ENCODE results near the gene SP9.
A peak's percentile ranks its signal among the peaks of the same experiment; 100 is the strongest.

Gene SP9

GRCh38 chr2:174312581-174313234, 22.0 kb upstream of the SP9 start:
- TF ChIP-seq ZBTB7A (IDR thresholded peaks at IDR 0.05; ENCODE audit: low read depth) = no peak
- no peak for TF ChIP-seq RAD21 (IDR thresholded peaks at IDR 0.05; ENCODE audit: low read depth)
- peak; percentile 59; the same call in 1 of the 2 replicates for TF ChIP-seq NFIC (IDR thresholded peaks at IDR 0.05)
- no peak for TF ChIP-seq YY1 (IDR thresholded peaks at IDR 0.05; ENCODE audit: low read depth)

- TF ChIP-seq ZBTB7A (IDR thresholded peaks at IDR 0.05; ENCODE audit: low read depth) (no peak), CREB1 (IDR thresholded peaks at IDR 0.05; ENCODE audit: low read depth) (no peak), YY1 (IDR thresholded peaks at IDR 0.05; ENCODE audit: low read depth) (no peak), NFIC (IDR thresholded peaks at IDR 0.05) (no peak), TEAD4 (IDR thresholded peaks at IDR 0.05) (no peak), TCF12 (IDR thresholded peaks at IDR 0.05; ENCODE audit: low read depth) (no peak), RAD21 (IDR thresholded peaks at IDR 0.05; ENCODE audit: low read depth) (no peak), EP300 (IDR thresholded peaks at IDR 0.05; ENCODE audit: borderline replicate concordance) (no peak), FOXM1 (IDR thresholded peaks at IDR 0.05; ENCODE audit: borderline replicate concordance, low read depth) (no peak), TAF1 (IDR thresholded peaks at IDR 0.05; ENCODE audit: low read depth) (no peak), EGR1 (IDR thresholded peaks at IDR 0.05) (no peak), USF1 (IDR thresholded peaks at IDR 0.05) (no peak), CEBPB (IDR thresholded peaks at IDR 0.05) (no peak)
- TF ChIP-seq, protein P1, sequence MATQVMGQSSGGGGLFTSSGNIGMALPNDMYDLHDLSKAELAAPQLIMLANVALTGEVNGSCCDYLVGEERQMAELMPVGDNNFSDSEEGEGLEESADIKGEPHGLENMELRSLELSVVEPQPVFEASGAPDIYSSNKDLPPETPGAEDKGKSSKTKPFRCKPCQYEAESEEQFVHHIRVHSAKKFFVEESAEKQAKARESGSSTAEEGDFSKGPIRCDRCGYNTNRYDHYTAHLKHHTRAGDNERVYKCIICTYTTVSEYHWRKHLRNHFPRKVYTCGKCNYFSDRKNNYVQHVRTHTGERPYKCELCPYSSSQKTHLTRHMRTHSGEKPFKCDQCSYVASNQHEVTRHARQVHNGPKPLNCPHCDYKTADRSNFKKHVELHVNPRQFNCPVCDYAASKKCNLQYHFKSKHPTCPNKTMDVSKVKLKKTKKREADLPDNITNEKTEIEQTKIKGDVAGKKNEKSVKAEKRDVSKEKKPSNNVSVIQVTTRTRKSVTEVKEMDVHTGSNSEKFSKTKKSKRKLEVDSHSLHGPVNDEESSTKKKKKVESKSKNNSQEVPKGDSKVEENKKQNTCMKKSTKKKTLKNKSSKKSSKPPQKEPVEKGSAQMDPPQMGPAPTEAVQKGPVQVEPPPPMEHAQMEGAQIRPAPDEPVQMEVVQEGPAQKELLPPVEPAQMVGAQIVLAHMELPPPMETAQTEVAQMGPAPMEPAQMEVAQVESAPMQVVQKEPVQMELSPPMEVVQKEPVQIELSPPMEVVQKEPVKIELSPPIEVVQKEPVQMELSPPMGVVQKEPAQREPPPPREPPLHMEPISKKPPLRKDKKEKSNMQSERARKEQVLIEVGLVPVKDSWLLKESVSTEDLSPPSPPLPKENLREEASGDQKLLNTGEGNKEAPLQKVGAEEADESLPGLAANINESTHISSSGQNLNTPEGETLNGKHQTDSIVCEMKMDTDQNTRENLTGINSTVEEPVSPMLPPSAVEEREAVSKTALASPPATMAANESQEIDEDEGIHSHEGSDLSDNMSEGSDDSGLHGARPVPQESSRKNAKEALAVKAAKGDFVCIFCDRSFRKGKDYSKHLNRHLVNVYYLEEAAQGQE (IDR thresholded peaks at IDR 0.05; ENCODE audit: low read depth) = no peak
- TF ChIP-seq, protein P2, sequence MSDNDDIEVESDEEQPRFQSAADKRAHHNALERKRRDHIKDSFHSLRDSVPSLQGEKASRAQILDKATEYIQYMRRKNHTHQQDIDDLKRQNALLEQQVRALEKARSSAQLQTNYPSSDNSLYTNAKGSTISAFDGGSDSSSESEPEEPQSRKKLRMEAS (IDR thresholded peaks at IDR 0.05) = no peak
Measured at GRCh38 chr2:174322149-174322548, 12.6 kb upstream of the SP9 start.

DNA sequence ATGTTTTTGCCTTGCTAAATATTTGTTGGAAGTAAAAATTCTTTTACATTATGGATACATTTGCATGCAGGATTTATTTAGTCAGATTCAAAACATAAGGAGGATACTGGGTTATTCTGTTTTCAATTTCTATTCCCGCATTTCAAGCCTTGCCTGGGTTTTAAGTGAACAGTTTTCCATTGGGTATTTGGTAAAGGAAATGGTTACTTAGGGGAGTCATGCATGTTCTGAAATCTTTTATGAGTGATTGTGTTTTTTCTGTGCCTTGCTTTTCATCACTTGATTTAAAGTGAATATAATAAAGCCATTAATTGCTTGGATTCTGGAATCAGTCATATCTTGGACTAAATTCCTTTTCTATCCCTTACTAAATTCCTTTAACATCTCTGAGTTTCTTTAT, 12.0 kb upstream of the SP9 start:
- TF ChIP-seq, protein P1 (IDR thresholded peaks at IDR 0.05; ENCODE audit: low read depth) = no peak
- no peak for TF ChIP-seq TCF12 (IDR thresholded peaks at IDR 0.05; ENCODE audit: low read depth)
- no peak for TF ChIP-seq EGR1 (IDR thresholded peaks at IDR 0.05)
- TF ChIP-seq CREB1 (IDR thresholded peaks at IDR 0.05; ENCODE audit: low read depth) = no peak
- TF ChIP-seq YY1 (IDR thresholded peaks at IDR 0.05; ENCODE audit: low read depth) = no peak
- no peak for TF ChIP-seq NFIC (IDR thresholded peaks at IDR 0.05)
- TF ChIP-seq ZBTB7A (IDR thresholded peaks at IDR 0.05; ENCODE audit: low read depth) = no peak
- TF ChIP-seq USF1 (IDR thresholded peaks at IDR 0.05) = no peak
- no peak for TF ChIP-seq FOXM1 (IDR thresholded peaks at IDR 0.05; ENCODE audit: borderline replicate concordance, low read depth)

- TF ChIP-seq, protein P2 (IDR thresholded peaks at IDR 0.05) = no peak
Measured at GRCh38 chr2:174324530-174324929, 10.2 kb upstream of the SP9 start.

GRCh38 chr2:174325373-174326160, 9.2 kb upstream of the SP9 start:
- no peak for TF ChIP-seq NFIC (IDR thresholded peaks at IDR 0.05)
- TF ChIP-seq CEBPB (IDR thresholded peaks at IDR 0.05) = no peak
- no peak for TF ChIP-seq USF1 (IDR thresholded peaks at IDR 0.05)
- no peak for TF ChIP-seq ZBTB7A (IDR thresholded peaks at IDR 0.05; ENCODE audit: low read depth)
- TF ChIP-seq RAD21 (IDR thresholded peaks at IDR 0.05; ENCODE audit: low read depth) = no peak
- TF ChIP-seq TCF12 (IDR thresholded peaks at IDR 0.05; ENCODE audit: low read depth) = no peak
- TF ChIP-seq, protein P2 (IDR thresholded peaks at IDR 0.05) = no peak
- no peak for TF ChIP-seq EGR1 (IDR thresholded peaks at IDR 0.05)
- TF ChIP-seq TAF1 (IDR thresholded peaks at IDR 0.05; ENCODE audit: low read depth) = no peak
- no peak for TF ChIP-seq CREB1 (IDR thresholded peaks at IDR 0.05; ENCODE audit: low read depth)
- TF ChIP-seq EP300 (IDR thresholded peaks at IDR 0.05; ENCODE audit: borderline replicate concordance) = no peak
- TF ChIP-seq, protein P1 (IDR thresholded peaks at IDR 0.05; ENCODE audit: low read depth) = no peak
- no peak for TF ChIP-seq FOXM1 (IDR thresholded peaks at IDR 0.05; ENCODE audit: borderline replicate concordance, low read depth)
- no peak for TF ChIP-seq TEAD4 (IDR thresholded peaks at IDR 0.05)
- no peak for TF ChIP-seq YY1 (IDR thresholded peaks at IDR 0.05; ENCODE audit: low read depth)

Data from Ishikawa (cell line).